ENCODE data around the gene CACNA1I. TPM values are rescaled to one million over a fixed set of nuclear protein-coding genes. Genes with fewer than 3 reads are reported as not detected.
A peak's percentile ranks its signal among the peaks of the same experiment; 100 is the strongest.

CACNA1I gene
- polyA plus RNA-seq, 1 donor: 1.1 TPM

DNA sequence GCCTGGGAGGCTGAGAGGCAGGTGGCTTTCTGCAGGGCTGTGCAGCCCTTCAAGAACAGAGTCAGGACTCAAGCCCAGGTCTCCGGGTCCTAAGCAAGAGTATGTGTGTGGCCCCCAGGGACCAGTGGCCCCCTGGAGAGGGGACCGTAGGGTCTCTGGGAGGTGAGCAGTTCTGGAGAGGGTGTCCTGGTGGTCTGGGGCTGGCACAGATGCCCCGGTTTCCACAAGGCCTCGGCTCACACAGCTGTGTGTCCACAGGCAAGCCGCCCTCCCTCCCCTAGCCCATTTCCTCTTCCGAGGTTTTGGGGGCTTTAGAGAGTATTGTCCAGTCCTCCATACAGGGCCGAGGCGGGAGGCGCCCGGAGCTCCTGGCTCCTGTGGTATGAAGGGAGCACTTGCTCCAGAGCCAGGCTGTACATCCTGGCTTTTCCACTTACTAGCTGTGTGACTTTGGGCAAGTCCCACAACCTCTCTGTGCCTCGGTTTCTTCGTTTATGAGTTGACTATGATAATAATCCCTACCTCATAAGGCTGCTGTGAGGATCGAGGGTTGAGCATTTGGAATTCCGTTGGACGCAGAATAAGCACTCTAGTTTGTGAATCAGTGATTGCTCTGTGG, 34.6 kb upstream of the CACNA1I start:
- DNase-seq: no peak

DNA sequence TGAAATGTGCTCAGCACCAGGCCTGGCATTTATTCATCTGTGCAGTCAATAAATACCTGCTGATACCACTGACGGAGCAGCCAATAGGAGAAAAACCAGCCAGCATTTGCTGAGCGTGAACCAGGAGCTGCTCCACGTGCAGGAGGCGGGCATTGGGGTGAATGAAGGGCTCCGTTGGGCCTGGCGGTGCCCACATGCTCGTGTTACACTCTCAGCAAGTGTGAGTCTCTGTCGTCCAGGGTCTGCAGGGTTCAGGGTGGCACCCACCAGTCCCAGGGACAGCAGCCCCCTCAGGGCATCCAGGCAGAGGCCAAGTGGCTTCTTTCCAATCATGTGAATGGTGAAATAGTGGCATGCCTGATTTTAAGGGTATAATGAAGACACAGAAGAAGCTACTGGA, 33.8 kb upstream of the CACNA1I start:
- no peak for DNase-seq

DNA sequence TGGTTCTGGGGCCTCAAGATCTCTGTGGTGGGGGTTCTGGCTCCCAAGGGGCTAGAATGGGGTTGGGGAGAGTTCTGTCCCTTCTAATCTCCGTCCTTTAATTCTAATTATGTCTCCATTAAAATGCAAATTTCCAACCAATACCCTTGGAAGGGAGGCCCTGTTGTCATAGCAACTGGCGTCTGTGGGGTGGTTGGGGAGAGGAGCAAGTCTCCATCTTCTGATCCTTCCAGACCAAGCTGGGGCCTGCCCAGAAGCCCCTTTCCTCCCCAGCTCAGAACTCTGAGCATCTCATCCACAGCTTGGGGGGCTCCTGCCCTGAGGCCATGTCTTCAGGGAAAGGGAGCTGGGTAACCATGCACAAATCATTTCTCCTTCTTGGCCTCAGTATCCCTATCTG, 32.6 kb upstream of the CACNA1I start:
- DNase-seq: no peak

DNA sequence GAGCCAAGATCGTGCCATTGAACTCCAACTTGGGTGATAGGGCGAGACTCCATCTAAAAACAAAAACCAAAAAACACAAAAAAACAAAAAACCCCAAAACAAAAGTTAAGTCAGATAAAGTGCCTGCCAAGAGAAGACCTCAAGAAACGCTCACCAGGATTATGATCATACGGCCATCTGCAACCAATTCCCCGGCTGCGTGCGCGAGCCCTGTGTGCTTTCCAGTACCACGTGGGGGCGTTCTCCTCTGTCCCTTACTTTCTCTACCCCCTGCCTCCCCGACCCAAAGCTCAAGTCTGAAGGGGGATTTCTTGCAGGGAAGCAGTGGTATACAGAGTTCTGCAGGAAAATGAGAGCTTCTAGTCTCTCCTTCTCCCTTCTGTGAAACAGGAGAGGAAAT, 27.5 kb upstream of the CACNA1I start:
- no peak for DNase-seq

DNA sequence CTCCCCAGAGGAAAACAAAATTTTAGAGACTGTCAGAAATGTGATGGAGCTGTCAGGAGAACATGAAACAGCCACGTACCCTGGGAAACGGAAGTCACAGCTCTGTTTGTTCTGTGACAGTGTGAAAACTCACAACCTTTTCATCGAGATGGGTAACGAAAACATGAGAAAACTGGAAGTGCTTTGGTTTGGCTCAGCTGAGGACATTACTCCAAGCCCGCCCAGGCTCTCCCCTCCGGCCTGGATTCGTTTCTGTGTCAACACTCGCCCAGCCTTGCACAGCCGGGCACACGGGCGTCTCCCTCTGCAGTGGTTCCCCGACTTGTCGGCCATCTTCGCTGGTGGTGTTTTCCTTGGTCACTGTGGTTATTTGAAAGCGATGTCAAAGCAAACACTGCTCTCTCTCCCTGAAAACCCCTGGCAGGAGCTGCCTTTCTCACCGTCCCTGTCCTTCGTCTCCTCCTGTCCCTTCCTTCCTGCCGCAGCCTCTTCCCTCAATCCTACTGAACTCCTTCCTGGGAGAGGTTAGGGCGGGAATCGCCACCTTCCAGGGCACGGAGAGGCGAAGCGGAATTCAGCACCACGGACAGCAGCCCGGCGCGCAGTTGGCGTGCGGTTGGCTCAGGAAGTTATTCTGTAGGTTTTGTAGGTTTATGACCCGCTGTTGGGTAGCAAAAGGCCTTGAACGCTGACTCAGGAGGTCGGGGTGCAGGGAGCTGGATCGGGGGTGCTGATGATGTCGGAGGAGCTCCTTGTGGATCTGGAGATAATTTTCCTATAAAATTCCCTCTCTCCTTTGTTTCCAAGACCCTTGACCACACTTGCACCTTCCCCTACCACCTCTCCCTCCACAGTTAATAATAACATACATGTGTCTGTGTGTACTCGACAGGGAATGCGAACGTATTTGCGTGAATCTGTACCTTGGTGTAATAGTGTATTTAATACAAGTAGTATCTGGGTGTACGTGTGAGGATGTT, 24.9 kb upstream of the CACNA1I start:
- DNase-seq: peak; percentile 59

DNA sequence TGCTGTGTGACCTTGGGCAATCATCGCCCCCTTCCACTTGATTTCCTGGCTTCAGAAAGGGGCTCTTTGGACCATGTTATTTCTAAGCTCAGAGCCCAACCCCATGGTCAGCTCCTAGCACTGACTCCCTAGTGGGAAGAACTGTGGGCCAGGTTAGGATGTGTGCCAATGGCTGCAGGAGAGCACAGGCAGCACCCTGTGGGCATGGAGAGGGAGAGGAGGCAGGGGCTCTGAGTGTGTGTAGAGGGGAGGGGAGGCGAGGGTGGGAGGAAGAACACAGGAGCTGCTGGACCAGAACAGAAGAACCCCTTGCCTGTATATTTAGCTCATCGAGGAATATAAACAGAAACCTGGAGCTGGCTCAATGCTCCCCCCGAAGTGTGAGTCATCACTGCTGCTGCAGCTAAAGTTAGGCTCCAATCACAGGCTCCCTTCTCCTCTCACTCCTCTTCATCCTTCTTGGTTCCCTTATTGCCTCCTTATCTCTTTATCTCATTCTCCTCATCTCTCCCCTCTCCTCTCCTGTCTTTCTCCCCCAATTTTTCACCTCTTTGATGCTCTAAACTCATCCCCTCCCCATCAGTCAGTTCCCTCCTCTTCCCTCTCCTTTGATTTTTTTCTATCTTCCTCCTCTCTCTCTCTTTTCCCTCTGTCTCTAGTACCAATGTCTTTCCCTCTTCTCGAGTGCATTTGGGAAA, 23.5 kb upstream of the CACNA1I start:
- no peak for DNase-seq

DNA sequence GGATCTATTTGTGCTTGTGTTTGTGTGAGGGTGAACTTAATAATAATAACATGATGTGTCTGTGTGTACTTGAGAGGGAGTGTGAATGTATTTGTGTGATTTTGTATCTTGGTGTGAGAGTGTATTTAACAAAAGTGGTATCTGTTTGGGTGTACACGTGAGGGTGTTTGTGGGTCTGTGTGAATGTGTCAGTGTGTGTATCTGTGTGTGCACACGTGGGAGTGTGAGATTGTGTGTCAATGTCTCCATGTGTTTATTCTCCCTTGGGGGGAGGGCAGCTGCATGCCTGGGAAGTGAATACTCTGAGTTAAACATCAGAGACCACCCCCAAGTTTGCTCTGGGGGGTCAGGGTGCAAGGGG, 23.0 kb upstream of the CACNA1I start:
- no peak for DNase-seq

DNA sequence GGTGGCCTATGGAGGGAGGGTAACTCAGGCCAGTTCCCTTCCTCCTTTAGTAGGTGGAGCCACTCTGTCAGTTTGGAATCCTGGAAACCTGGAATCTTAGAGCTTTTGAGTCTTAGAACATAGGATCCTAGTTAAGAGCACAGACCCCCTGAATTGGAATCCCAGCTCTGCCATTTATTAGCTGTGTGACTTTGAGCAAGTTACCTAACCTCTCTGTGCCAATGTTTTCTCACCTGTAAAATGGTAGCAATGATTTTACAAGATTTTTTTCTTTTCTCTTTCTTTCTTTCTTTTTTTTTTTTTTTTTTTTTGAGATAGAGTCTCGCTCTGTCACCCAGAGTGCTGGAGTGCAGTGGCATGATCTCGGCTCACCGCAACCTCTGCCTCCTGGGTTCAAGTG, 17.1 kb upstream of the CACNA1I start:
- DNase-seq: no peak

DNA sequence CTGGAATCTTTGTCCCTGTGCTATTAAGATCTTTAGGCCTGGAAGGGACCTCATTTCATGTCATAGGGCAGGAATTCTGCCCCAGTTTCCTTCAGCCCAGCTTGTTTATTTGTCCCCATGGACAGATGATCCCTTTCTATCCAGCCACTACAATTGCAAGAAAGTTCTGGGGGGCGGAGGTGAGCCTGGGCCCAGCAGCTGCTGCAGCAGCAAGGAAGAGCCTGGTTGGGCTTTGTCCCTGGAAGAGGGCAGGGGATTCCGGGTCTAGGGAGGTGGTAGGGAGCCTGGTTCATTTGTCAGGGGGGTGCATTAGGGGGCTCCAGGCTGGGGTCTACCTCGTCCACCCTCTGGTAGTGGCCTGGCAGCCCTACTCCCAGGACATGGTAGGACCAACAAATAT, 16.4 kb upstream of the CACNA1I start:
- DNase-seq: no peak

DNA sequence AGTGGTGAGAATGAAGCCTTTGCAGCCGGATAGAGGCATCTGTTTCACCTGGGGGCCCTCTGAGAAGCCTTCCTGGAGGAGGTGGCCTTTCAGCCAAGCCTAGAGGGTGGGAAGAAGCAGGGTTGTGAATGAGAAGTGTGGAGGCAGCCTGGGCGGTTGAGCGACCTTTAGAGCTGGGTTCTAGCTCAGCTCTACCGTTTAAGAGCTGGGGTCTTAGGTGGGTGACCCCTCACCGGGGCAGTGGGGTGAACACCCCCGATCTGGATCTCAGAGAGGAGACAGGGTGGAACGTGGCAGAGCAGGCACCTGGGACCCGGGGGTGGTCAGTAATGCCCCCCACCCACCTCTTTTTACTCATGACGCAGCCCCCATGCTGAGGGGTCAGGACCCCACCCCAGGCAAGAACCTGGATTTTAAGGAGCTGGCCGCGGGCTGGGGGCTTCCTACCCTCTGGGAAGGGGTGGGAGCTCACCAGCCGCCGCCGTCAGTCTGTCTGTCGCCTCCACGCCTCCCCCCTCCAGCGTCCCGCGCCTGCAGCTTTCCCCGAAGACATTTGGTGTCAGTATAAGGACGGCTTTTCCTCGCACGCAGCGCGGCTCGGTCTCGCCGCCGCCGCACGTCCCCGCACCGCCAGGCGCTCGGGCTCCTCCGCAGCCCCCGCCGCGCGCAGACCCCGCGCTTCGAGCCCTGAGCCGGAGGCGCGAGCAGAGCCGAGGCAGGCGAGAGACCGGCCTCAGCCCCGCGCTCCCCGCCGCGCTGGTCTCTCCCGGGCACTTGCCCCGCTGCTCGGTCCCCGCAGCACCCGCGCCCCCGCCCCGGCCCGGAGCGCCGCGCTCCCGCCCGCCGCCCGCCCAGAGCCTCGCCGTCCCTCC, 13.3 kb upstream of the CACNA1I start:
- no peak for DNase-seq

DNA sequence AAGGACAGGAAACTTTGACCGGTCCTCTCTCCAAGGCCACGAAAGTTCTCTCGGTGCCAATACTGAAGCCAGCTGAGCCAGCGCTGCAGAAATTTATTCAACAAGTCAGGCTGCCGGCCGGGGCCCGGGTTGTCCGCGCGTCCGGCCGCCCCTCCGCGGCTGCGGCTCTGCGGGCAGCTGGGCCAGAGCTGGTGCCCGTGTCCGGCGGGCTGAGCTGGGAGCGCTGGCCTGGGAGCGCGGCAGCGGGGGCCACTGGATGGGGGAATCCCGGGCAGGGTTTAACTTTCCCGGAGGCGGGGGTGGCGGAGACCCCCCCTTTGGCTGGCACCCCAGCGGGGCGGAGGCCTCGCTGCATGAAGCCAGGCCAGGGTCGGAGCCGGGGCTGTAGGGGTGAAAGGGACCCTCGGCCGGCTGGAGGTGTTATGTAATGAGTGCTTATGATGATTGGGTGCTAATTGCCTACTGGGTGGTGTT, 12.3 kb upstream of the CACNA1I start:
- DNase-seq: no peak

DNA sequence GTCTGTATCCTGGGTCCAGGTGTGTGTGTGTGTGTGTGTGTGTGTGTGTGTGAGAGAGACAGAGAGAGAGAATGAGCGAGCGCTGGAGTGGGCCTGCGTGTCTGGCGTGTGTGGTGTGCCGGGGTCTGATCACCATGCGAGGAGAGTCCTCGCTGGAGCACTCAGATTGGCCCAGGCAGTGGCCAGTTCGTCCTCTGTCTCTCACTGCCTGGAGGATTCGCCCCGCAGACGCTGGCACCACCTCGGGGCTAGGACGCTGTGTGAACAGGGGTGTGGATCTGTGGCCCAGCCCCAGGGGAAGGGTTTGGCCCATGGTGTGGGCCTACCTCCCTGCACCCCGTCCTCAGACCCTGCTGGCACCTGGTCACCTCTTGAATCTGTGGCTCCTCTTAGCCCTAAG, 11.6 kb upstream of the CACNA1I start:
- no peak for DNase-seq

DNA sequence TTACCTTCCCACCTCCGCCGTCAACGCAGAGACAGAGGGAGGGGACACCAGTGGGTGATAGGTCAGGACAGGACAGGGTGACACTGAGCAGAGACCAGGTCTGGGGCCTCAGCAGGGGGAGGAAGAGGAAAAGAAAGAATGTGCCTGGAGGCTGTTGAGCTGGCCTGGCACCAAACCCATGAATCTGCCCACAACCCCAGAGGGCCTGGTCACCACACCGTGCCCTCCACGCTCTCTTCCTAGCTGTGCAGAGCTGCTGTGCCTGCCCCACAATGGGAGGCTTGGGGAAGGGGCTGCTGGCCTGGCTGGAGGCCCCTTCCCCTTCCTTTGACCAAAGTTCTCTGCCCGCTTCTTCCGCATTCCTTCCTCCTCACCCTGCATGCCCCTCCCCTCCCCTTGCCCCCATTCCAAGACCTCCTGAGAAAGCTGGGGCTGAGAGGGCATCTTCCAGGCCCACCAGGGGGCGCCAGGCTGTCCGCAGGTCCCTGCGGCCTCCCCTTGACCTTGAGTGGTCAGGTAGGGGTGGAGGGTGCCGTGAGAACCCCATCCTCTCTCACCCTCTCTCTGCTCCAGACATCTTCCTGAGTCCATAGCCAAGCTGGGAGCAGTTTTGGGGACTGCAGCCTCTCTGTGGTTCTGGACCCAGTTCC, 11.0 kb upstream of the CACNA1I start:
- DNase-seq: no peak

DNA sequence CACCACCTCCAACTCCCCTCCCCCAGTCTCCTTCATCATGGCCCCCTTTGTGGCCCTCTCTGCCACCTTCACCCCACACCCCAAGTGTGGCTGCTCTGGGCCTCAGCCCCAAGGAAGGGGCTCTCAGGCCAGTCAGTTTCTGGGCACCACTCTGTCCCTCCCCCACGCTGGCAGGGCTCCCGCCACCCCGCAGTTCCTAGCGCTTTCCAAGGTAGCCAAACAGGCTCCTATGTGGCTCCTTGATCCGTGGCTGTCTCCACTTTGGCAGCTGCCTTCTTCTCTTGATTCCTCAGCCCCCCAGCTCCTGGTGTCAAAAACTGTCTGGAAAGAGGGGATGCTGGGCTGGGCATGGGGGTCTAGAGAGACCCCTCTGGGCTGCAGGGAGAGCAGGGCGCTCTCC, 10.4 kb upstream of the CACNA1I start:
- DNase-seq: no peak

DNA sequence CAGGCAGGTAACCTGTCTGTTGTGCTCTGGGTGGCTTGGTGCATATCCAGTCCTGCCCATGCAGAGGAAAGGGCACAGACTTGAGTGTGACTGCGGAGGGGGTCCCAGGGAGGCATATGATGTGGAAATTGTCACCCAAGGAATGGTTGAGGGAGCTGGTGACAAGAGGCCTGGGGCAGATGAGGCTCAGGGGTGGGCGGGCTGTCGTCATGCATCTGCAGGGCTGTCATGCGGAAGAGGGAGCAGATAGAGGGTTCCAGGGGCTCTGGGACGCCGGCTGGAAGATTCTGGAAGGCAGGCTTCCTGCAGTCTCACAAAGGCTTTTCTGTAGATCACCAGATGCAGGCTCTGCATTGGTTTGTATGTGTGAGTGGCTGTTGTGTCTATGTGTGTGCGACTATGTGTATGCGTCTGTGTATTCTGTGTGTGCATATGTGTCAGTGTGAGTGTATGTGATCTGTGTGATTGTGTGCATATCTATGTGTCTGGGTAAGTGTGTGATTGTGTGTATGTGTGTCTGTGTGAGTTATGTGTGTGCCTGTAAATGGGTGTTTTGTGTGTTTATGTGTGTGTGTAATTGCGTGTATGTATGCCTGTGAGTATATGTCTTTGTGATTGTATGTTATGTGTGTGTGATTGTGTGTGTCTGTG, 7.6 kb upstream of the CACNA1I start:
- no peak for DNase-seq

DNA sequence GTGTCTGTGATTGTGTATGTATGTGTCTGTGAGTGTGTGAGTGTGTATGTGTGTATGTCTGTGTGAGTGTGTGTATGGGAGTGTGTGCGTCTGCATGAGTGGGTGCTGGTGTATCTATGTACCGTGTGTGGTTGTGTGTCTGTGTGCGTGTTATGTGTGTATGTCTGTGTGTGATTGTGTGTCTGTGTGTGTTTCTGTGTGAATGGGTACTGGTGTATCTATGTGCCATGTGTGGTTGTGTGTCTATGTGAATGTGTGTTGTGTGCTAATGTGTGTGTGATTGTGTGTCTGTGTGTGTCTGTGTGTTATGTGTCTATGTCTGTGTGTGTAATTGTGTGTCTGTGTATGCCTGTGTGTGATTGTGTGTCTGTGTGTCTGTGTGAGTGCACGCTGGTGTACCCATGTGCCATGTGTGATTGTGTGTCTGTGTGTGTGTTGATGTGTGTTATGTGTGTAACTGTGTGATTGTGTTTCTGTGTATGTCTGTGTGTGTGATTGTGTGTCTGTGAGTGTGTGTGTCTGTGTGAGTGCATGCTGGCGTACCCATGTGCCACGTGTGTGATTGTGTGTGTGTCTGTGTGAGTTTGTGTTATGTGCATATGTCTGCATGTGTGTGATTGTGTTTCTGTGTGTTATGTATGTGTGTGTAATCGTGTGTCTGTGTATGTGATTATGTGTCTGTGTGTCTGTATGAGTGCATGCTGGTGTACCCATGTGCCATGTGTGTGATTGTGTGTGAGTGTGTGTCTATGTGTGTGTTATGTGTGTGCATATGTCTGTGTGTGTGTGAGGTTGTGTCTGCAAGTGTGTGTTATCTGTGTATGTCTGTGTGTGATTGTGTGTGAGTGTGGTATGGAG, 6.8 kb upstream of the CACNA1I start:
- DNase-seq: no peak

DNA sequence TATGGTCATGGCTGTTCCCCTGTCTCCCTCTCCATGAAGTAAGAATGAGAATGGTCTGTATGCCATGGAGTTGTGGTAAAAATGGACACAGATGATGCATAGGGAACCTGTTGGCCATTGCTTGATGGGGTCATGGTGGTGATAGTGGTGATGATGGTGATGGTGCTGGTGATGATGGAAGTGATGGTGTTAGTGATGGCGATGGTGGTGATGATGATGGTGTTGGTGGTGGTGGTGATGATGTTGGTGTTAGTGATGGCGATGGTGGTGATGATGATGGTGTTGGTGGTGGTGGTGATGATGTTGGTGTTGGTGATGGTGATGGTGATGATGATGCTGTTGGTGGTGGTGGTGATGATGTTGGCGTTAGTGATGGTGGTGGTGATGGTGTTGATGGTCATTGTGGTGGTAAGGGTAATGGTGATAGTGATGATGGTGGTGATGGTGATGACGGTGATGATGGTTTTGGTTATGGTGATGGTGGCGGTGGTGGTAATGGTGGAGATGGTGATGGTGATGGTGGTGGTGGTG, 5.1 kb upstream of the CACNA1I start:
- DNase-seq: no peak

DNA sequence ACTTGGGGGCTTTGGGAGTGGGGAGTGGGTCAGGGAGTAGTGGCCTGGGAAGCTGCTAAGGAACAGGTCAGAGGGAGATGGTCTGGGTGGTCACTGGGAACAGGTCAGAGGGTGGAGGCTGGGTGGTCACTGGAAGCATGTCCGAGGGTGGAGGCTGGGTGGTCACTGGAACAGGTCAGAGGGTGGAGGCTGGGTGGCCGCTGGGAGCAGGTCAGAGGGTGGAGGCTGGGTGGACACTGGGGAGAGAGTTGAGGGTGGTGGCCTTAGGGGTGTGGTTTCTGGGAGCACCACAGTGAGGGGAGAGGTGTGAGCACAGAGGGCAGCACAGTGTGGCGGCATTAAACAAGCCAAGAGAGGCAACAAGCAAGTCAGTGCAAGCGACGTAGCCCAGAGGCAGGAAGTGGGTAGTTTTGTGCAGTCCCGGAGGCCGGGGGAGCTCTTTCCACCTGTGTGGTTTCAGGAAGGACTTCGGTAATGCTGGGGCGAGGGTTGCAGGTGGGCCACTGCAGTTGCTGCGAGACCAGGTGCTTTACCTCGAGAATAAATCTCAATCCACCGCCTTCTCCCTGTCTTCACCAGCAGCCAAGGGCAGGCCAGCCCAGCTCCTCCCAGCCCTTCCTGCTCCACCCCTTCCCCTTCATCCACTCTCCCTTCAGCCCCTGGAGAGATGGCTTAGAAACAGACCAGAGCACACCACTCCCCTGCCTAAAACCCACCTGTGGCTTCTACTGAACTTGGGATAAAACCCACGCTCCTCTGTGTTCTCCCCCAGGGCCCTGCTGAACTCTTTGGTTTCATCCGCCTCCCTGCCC, 3.2 kb upstream of the CACNA1I start:
- DNase-seq: no peak
